Measurements from ENCODE around the gene ARHGEF28.

Gene ARHGEF28

DNA sequence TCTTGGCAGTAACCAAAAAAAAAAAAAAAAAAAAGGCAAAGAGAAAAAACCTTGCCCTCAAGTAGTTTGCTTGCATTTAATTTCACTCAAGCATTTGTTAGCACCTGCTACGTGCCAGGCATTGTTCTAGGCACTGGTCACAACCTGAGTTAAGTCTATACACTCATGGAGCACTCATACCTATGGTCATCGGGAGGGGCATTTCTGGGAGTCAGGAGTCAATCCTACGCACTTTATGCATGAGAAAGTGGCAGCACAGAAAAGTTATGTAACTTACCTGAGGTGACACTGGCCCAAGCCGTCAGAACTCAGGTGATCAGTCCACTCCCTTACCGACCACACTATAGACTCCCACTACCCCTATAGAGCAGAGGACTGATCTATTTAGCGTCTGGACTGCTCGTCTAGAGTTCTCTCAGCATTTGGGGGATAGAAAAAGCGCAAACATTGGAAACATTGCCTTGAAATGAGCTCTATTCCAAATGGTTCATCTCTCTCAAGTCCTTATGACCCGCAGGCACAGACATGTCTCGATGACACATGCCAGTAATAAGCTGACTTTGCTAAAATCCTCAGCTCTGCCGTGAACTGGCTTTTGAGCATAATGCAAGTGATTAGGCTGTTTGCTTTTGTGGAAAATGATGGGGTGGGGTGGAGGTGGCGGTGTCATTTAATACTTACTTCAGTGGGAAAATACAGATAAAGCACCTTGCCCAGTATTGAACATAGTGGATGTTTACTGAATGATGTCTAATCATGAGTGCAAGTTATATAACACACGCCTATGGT lies 160.2 kb downstream of the ARHGEF28 start:
- CTCF ChIA-PET, result interaction anchor here (0.7 to 1.1 kb wide), 2 partner anchors 12 to 196 kb away, joined by 4 read pairs; no protein-coding TSS in a partner anchor
- TF ChIP-seq, protein P1, sequence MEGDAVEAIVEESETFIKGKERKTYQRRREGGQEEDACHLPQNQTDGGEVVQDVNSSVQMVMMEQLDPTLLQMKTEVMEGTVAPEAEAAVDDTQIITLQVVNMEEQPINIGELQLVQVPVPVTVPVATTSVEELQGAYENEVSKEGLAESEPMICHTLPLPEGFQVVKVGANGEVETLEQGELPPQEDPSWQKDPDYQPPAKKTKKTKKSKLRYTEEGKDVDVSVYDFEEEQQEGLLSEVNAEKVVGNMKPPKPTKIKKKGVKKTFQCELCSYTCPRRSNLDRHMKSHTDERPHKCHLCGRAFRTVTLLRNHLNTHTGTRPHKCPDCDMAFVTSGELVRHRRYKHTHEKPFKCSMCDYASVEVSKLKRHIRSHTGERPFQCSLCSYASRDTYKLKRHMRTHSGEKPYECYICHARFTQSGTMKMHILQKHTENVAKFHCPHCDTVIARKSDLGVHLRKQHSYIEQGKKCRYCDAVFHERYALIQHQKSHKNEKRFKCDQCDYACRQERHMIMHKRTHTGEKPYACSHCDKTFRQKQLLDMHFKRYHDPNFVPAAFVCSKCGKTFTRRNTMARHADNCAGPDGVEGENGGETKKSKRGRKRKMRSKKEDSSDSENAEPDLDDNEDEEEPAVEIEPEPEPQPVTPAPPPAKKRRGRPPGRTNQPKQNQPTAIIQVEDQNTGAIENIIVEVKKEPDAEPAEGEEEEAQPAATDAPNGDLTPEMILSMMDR (IDR thresholded peaks at IDR 0.05; ENCODE audit: insufficient read depth, low read length, missing control alignments), result no peak
- H3K4me3 ChIP-seq (ENCODE audit: low read depth, low read length), result no peak overlapping the region
- no peak for DNase-seq (ENCODE audit: low read depth, low spot score)
- POLR2A ChIA-PET, result no interaction called here

DNA sequence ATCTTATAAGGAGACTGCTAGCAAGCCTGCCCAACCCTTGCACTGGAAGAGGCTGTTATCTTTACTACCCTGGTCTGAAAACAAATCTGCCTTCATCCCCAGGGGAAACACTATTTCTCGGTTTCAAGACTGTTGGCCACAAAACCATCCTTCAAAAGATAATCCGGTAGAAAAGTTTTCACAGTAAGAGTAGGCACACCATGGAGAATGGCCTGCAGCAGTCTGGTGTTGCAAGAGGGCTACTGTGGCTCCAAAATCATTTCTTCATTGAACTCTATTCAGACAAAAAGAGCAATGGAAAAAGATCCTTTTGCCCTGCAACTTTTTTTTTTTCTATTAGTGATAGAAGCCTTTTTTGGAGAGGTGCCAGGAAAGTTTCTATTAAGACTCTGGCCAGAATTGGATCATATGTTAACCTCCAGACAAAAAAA lies 163.9 kb downstream of the ARHGEF28 start:
- TF ChIP-seq, protein P1 (IDR thresholded peaks at IDR 0.05; ENCODE audit: insufficient read depth, low read length, missing control alignments), result no peak
- no peak for DNase-seq (ENCODE audit: low read depth, low spot score)
- no peak overlapping the region for H3K4me3 ChIP-seq (ENCODE audit: low read depth, low read length)
- CTCF ChIA-PET, result interaction anchor here (1.5 to 11.8 kb wide), 3 partner anchors 62 to 268 kb away, joined by 3 to 517 read pairs (median 18); no protein-coding TSS in a partner anchor
- POLR2A ChIA-PET, result no interaction called here

DNA sequence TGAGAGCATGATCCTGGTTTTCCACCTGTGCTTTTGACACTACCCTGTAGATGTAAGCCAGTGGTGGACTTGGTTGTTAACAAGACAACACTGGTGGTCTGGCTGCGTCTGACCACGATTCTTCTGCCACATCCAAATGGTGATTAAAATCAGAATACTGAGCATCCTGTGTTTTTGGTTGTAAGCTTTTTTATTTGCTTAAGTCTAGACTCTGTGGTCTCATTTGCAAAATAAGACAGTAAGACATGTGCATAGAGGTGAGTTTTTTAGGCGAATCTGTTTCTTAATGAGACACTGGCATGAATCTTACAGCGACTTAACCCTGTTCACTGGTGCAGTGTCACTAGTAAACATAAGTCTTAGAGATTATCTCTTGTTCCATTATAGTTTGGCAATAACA lies 165.4 kb downstream of the ARHGEF28 start:
- ChIA-PET POLR2A (interaction anchor here (0.8 to 1.0 kb wide), 2 partner anchors 200 to 849 kb away, joined by 3 read pairs; partner anchors contain the start of gene ENC1), CTCF (interaction anchor here (1.0 to 11.8 kb wide), 9 partner anchors 10 to 858 kb away, joined by 3 to 517 read pairs (median 3); no protein-coding TSS in a partner anchor)
- TF ChIP-seq, protein P1 (IDR thresholded peaks at IDR 0.05; ENCODE audit: insufficient read depth, low read length, missing control alignments), result no peak
- H3K4me3 ChIP-seq (ENCODE audit: low read depth, low read length), result no peak overlapping the region
- DNase-seq (ENCODE audit: low read depth, low spot score), result no peak

DNA sequence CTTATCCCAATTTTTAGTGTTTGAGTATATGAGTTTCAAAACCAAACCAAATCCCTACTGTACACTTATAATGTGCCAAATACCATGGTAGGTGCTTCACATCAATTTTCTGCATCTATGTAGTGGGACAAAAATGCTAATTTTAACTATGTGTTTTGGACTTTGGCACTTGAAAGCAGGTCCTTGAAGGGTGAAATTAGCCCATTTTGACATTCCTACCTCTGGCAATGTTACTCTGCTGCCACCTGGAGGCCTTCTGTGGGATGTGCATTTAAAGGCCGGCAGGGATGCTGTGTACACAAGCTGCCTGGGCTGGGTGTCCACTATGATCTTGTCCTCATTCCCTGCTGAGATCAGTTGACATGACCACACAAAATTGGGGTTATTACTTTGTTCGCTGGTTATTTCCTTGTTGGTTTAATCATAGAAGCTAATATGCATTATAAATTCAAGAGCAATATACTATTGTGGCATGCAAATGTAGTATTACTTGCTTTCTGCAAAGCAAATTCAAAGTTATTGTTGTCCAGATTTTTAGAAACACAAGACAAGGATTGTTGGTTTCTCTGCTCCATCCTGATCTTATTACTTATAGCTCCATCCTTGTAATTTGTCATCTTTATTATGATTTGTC lies 166.8 kb downstream of the ARHGEF28 start:
- no peak overlapping the region for H3K4me3 ChIP-seq (ENCODE audit: low read depth, low read length)
- DNase-seq (ENCODE audit: low read depth, low spot score), result no peak
- TF ChIP-seq, protein P1 (IDR thresholded peaks at IDR 0.05; ENCODE audit: insufficient read depth, low read length, missing control alignments), result peak; percentile 89
- ChIA-PET CTCF (interaction anchor here (0.6 to 11.8 kb wide), 48 partner anchors 9 to 857 kb away, joined by 3 to 517 read pairs (median 4); no protein-coding TSS in a partner anchor), POLR2A (no interaction called here)

DNA sequence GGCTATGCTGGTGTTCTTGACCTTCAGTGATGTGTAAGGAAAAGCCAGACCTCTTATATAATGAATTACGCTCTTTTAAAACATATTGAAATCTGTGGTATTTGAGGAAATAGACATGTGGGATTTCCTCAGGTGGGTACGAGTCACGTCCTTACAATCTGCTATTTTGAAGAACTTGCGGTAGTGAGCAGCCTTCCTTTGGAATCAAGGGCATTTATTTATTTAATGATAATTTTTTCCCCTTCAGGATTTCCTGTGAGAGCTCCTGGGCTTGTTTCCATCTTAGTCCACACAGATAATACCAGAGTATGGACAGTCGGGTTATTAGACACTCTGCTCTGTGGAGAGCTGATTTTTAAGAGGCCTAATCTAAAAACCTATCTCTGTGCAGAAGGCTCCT lies 167.9 kb downstream of the ARHGEF28 start:
- CTCF ChIA-PET, result interaction anchor here (0.8 to 11.8 kb wide), 25 partner anchors 8 to 855 kb away, joined by 3 to 517 read pairs (median 6); no protein-coding TSS in a partner anchor

More for the DNA sequence above, 167.9 kb downstream of the ARHGEF28 start:
- POLR2A ChIA-PET, result interaction anchor here (1.2 kb wide), 1 partner anchor 29 kb away, joined by 5 read pairs; no protein-coding TSS in a partner anchor
- H3K4me3 ChIP-seq (ENCODE audit: low read depth, low read length), result no peak overlapping the region
- no peak for DNase-seq (ENCODE audit: low read depth, low spot score)
- TF ChIP-seq, protein P1 (IDR thresholded peaks at IDR 0.05; ENCODE audit: insufficient read depth, low read length, missing control alignments), result no peak

Measured in AG04449 (cell line).